ENCODE data around the gene WASF2.
"Not testable (repeated sequence)": the region's sequence is repeated elsewhere in the genome, so short reads cannot be mapped to it uniquely, and the experiment has no call there.

The WASF2 gene

DNA sequence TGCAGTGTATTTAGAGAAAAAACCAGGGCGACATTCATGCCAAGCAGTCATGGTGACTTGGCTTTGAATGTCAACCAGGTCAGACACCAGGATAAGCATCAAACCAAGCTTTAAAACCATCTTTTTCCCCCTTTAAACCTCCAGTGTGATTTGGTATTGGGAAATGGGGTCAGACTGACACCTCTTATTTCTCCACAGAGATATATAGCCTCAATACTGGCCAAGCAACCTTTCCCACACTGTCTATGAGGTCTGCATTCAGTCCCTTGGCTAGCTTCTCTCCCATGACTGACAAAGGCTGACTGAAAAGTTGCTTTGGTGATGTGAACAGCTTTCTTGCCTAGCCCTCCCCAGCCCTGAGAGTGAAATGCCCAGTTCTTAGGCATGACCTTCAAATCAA lies 75.9 kb downstream of the WASF2 start:
- no peak for DNase-seq

DNA sequence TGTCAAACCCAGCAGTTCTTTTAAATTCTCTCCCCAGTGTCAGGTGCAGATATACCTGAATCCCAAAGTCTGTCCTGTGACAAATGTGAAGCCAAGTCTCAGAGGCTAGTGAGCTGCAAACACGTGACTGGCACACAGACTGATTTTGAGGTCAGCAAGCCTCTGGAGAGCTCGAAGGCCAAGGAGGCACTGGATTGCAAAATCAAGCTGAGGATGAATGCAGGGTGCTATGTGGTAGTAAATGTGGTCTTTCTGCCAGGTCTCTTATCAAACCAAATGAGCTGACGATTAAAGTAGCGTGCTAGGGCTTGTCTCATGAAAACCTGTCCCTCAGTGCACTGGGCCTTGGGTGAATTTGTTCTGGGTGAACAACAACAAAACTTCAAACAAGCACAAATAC lies 77.0 kb downstream of the WASF2 start:
- DNase-seq: no peak

DNA sequence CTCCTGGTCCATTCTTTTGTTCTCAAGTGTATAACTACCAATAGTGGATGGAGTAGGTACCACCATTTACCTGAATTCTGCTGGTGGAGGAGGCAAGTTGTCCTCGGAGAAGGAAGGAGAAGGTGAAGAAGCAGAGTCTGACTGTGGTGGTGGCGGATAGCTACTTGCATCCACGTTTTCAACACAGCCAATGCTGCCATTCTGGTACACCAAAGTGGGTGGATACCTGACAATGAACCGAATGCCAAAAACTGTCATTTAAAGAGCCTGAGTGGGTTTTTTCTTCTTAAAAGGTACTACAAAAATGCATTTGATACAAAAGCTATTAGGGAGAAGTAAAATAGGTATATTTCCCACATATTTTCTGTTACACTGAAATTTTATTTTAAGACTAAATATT lies 77.5 kb downstream of the WASF2 start:
- no peak for DNase-seq

DNA sequence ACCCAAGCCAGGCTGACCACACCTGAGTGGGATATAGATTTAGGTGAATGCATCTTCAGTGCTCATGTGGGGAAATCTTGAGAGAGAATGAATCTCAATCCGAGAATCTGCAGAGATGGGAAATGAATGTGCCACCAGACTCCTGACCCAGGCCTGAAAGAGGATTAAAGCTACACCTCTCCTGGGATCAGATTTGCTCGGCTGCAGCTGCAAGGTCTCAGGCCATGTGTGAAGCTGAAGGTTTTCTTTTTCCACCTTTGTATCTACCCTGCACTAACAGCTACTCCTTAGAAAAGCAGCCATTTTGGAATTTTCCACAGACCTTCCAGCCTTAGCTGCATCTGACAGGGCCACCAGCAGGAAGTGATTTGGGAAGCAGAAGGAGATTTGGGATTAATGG lies 79.3 kb downstream of the WASF2 start:
- no peak for DNase-seq

- DNase-seq: no peak
Observed at GRCh38 chr1:27409669-27410068, 80.3 kb downstream of the WASF2 start.

DNA sequence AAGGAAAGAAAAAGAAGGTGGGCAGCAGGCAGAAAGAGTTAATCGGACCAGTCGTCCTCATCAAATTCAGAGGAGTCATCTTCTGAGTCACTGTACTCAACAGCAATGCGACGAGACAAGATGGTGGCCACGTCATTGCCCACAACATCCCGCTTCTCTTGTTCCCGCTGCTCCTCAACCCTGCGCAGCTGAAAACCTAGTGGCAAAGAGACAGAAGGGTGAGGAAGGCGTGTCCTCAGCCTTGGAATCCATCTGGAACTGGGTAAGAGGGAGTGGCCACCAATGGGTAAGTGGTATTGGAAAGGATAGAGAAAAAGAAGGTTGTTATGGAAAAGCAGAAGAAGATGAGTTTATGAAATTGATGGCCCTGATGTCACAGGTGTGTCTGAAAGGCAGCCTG lies 81.8 kb downstream of the WASF2 start:
- no peak for DNase-seq

DNA sequence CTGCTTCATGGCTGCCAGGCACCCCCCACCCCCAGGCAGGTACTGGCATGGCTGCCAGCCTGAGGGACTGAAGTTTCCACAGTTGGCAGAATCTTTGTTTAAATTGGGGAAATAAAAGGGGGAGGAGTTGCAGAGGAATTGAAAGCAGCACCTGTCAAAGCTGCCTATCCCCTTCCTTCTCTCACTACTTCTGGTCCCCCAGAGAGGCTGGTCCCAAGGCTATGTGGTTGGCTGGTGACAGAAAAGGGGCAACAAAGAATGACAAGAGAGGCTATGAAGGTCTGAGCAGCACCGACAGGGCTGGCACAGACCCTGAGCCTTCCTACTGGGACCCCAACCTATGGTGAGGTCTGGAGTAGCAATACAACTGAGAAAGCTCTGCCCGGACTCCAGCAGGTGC lies 83.2 kb downstream of the WASF2 start:
- not testable (repeated sequence) for DNase-seq

GRCh38 chr1:27406362-27406680 lies 83.6 kb downstream of the WASF2 start:
- DNase-seq: no peak

DNA sequence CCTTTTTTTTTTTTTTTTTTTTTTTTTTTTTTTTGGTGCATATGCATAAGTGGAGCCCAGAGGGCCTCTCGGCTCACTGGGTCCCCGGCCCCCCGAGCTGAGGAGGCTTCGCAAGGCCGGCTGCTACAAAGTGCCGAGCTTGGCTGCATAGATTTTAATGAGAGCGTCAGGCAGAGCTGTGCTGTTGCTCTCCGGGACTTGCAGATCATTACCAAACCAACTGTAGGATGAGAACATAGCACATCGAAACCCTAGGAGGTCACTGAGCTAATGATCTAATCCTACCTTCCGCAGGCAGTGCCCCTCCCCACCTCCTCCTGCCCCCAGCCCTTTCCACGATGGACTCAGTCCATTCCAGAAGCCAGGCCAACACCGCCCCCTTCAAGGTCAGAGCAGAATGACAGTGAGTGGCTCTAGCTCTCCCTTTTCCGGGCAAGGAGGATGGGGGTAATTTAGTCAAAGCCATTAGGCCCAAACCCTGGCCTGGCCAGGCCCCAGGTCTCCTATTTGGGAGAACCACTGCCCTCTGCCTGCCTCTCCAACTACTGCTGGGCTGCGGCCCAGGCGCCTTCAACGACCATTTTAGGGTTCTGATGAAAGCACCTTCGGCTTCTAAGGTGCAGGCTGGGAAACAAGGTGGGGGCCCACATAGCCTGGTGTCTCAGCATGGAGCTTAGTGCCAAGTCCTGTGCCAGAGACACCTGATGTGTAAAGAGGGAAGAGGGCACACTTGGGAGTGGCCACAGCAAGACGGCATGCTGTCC lies 84.2 kb downstream of the WASF2 start:
- DNase-seq: not testable (repeated sequence)

GRCh38 chr1:27405074-27405473 lies 84.9 kb downstream of the WASF2 start:
- DNase-seq: no peak

GRCh38 chr1:27403931-27404330 lies 86.0 kb downstream of the WASF2 start:
- no peak for DNase-seq

DNA sequence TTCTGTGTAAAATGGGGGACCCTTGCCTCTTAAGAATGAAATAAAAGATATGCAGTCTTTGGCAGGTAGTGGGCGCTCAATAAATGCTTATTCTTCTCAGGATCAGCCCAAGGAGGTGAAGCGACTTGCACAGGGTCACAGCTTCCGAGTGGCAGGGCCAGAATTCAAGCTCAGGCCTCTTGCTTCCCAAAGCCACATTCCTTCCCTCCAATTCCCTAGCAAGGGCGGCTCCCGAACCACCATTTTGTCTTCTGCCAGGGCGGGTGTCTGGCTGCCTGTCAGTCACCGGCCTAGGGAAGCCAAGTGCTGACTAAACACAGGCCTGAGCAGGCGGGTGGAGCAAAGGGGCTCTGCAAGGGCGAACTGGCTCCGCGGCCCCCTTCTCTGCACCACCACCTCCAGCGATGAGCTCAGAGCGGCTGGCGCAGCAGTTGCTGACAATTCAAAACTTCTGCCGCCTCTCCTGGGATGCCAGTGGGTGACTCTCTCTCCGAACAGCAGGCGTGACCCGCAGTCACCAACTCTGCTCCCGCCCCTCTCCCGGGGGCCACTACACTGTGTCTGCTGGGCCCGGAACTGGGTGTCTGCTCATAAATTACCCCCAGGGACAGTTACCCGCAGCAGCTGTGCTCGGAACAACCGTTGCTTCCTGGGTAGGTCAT lies 86.8 kb downstream of the WASF2 start:
- no peak for DNase-seq

DNA sequence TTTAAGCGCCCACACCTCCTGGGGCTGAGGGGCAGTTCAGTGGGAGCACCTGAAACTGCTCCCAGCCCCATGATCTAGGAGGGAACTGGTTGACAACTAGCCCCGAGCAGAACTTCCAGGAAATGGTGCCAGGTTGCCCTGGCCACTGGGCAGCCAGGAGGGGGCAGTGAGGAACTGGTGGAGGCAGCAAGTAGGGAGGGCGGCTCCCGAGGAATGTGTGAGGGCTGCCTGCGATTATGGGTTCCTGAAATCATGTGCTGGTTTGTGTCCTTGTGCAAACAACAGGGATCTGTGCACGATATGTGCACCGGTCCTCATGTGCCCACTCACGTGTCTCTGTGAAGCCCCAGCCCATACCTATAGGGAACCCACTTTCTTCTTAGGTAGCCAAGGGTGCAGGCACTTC lies 87.6 kb downstream of the WASF2 start:
- DNase-seq: no peak

DNA sequence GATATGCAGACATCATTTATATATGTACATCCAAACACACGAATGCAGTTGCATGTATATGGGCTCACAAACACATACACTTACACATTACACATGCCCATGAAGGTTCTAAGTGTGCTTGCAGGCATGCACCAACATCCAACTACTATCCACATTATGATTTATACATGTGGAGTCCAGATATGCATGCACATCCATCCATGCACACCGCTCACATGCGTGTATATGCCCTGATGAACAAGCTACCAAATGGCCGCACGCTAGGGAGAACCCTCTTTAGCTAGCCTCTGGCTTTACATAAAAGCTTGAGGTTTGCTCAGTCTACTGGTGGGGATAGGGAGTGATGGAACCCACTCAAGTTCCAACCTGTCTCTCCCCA lies 89.0 kb downstream of the WASF2 start:
- no peak for DNase-seq

GRCh38 chr1:27400082-27400962 lies 89.6 kb downstream of the WASF2 start:
- no peak for DNase-seq

DNA sequence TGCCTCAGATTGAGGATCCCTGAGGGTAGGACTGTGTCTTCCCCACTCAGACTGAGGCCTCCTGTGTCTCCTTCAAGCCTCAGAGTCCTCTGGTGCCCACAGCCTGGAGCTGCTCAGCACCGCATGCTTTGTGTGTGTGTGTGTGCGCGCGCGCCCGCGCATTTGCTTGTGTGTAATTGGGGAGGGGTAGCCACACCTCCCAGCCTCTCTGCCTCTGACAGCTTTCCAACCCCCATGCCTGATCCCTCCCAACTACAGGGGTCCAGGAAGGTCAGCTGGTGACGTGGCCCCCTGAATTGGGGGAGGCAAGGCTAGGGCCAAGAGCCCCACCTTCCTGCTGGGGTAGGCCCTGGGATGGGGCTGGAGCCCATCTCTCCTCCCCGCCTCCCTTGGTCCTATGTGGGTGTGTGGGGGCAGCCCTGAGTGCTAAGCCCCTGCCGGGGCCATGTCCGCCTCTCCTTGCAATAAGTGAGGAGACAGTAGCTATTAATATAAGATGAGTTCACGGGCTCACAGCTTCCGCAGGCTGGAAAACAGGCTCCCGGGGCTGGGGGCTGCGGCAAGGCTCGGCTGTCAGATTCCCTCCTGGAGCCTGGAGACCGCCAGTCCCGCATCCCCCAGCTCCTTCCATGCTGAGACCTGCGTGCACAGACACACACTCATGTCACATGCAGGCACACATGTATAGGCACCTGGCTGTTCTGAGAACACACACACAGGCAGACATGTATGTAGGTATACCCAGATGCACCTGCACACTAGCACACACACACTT lies 90.5 kb downstream of the WASF2 start:
- DNase-seq: no peak

DNA sequence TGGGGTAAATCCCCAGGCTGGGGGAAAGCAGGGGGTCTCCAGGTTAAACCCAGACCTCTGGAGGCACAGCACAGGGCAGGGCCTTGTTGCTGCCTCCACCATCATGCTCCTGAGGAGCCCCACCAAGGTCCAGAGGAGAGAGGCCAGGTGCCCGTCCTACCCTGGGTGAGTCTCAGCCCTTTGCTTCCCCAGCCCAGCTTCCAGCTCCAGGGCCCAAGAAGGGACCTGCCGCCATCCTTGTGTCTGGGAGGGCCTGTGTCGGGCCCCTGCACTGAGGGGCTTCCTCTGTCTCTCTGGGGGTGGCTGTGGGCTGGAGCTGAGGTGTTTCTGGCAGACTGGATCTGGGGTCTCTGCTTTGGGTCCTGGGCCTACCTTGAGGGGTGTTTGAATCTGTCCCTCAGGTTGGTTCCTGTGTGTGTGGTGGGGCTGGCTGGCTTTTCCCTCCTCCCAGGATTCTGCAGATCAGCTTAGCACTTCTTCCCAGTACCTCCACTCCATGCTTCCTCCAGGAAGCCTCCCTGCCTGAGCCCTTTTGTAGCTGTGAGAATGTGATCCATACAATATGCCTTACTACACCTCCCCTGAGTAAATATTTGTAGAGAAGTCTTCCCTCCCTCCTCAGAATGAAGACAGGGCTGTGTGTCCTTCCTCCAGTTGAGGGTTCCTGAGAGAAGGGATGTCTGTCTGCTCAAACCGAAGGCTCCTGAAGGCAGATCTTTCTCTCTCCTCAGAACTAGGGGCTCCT lies 91.4 kb downstream of the WASF2 start:
- DNase-seq: no peak

DNA sequence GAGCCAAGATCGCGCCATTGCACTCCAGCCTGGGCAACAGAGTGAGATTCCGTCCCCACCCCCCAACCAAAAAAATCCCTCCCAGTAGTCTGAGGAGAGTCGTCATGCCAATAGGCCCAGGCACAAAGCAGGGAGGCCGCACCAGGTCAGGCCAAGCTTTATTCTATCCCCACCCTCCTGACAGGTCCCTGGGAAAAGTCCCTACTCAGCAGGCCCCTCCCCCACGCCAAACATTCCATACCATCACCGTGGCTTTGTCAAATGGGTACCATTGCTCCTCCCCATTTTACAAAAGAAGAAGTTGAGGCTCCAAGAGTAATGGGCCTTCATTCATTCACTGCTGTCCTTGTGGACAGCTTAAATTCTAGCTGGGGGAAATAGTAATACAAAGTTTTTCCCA lies 92.2 kb downstream of the WASF2 start:
- no peak for DNase-seq

GRCh38 chr1:27397110-27397509 lies 92.9 kb downstream of the WASF2 start:
- DNase-seq: no peak

- DNase-seq: no peak
Observed at GRCh38 chr1:27395441-27396195, 94.3 kb downstream of the WASF2 start.

DNA sequence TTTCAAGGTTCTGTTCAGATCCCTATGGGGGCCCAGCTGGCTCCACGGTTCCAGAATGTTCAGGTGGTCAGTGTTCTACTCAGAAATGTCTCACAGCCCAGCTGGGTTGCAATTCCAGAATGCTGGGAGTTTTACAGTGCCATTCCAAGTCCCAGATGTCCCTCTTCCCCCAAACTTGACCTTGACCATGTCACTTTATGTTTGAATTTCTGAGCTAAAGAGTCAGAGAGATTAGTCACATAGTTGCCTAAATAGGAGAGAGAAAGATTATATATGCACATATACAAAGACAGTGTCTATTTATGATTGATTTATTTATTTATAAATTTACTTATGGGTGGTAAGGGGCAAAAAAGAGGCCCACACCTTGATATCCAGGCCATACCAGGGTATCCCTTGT lies 95.0 kb downstream of the WASF2 start:
- no peak for DNase-seq

DNA sequence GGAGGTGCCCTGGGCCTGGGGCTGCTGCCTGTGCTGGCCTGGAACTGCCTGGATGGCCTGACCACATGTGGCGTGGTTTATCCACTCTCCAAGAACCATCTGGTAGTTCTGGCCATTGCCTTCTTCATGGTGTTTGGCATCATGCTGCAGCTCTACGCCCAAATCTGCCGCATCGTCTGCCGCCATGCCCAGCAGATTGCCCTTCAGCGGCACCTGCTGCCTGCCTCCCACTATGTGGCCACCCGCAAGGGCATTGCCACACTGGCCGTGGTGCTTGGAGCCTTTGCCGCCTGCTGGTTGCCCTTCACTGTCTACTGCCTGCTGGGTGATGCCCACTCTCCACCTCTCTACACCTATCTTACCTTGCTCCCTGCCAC lies 95.7 kb downstream of the WASF2 start:
- DNase-seq: no peak
